Measurements from ENCODE around the gene YDJC. TPM values are rescaled to one million over a fixed set of nuclear protein-coding genes. Genes with fewer than 3 reads are reported as not detected.

YDJC gene
- total and polyA plus RNA-seq, 9 of the 15 experiments (the other 6 are each of a cell fraction or from before 2014, with no cell fraction given), result 13.5 to 871 (median 164) TPM

DNA sequence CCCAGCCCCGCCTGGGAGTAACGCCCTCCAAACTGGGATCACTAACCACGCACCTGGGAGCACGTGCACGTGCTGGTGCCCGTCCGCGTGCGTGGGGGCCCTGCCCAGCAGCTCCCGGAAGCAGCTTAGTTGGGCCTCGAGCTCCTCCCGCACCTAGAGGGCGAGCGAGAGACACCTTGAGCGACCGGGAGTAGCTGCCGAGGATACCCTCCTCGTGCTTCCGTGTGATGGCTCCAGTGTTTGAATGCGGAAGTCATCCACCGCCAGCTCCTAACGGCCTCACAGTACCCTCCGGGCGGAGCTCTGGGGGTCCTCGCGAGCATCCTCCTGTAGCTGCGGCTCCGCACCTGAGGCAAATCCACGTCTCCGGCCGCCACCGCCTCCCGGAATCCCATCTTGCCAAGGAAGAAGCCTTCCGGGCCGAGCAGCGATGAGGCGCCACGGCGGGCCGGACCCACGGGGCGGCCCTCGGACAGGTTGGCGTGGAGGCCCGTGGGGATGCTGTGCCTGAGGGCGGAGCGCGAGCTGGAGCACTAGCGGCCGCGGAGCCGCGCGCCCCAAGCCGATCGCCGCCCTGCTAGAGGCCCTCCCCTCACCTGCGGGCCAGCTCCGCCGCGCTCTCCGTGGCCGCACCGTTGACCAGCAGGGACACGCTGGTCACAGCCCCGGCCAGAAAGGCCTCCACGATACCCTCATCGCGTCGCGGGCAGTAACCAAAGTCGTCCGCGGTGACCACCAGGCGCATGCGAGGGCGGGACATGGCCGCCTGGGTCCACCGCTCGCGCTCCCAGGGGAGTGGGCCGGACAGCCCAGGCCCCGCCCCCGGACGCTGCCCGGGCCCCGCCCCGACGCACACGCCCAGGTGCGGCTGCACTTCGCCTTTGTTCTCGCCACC is at the start of gene YDJC (continued):
- TF ChIP-seq, protein P1, sequence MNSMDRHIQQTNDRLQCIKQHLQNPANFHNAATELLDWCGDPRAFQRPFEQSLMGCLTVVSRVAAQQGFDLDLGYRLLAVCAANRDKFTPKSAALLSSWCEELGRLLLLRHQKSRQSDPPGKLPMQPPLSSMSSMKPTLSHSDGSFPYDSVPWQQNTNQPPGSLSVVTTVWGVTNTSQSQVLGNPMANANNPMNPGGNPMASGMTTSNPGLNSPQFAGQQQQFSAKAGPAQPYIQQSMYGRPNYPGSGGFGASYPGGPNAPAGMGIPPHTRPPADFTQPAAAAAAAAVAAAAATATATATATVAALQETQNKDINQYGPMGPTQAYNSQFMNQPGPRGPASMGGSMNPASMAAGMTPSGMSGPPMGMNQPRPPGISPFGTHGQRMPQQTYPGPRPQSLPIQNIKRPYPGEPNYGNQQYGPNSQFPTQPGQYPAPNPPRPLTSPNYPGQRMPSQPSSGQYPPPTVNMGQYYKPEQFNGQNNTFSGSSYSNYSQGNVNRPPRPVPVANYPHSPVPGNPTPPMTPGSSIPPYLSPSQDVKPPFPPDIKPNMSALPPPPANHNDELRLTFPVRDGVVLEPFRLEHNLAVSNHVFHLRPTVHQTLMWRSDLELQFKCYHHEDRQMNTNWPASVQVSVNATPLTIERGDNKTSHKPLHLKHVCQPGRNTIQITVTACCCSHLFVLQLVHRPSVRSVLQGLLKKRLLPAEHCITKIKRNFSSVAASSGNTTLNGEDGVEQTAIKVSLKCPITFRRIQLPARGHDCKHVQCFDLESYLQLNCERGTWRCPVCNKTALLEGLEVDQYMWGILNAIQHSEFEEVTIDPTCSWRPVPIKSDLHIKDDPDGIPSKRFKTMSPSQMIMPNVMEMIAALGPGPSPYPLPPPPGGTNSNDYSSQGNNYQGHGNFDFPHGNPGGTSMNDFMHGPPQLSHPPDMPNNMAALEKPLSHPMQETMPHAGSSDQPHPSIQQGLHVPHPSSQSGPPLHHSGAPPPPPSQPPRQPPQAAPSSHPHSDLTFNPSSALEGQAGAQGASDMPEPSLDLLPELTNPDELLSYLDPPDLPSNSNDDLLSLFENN (IDR thresholded peaks at IDR 0.05; ENCODE audit: low read depth in 2 of 2, low read length in 2 of 2), result peak in 1 of 2 experiments; percentile 90; a peak in 2 of 4 replicates
- TF ChIP-seq, protein P2, sequence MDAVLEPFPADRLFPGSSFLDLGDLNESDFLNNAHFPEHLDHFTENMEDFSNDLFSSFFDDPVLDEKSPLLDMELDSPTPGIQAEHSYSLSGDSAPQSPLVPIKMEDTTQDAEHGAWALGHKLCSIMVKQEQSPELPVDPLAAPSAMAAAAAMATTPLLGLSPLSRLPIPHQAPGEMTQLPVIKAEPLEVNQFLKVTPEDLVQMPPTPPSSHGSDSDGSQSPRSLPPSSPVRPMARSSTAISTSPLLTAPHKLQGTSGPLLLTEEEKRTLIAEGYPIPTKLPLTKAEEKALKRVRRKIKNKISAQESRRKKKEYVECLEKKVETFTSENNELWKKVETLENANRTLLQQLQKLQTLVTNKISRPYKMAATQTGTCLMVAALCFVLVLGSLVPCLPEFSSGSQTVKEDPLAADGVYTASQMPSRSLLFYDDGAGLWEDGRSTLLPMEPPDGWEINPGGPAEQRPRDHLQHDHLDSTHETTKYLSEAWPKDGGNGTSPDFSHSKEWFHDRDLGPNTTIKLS (IDR thresholded peaks at IDR 0.05; ENCODE audit: borderline replicate concordance, low read depth), result no peak
- TF ChIP-seq NFYB (IDR thresholded peaks at IDR 0.05; ENCODE audit: extremely low read depth, insufficient read length) (no peak), RFX5 (IDR thresholded peaks at IDR 0.05; ENCODE audit: low read depth, low read length) (peak; percentile 60), FOXJ2 (tag; IDR thresholded peaks at IDR 0.05) (no peak), ZNF23 (CRISPR knock-in tag; IDR thresholded peaks at IDR 0.05) (no peak), ZNF778 (CRISPR knock-in tag; IDR thresholded peaks at IDR 0.05) (no peak)
- TF ChIP-seq, protein P3, sequence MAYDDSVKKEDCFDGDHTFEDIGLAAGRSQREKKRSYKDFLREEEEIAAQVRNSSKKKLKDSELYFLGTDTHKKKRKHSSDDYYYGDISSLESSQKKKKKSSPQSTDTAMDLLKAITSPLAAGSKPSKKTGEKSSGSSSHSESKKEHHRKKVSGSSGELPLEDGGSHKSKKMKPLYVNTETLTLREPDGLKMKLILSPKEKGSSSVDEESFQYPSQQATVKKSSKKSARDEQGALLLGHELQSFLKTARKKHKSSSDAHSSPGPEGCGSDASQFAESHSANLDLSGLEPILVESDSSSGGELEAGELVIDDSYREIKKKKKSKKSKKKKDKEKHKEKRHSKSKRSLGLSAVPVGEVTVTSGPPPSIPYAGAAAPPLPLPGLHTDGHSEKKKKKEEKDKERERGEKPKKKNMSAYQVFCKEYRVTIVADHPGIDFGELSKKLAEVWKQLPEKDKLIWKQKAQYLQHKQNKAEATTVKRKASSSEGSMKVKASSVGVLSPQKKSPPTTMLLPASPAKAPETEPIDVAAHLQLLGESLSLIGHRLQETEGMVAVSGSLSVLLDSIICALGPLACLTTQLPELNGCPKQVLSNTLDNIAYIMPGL (CRISPR knock-in tag; IDR thresholded peaks at IDR 0.05), result peak; percentile 100
- TF ChIP-seq, protein P4, sequence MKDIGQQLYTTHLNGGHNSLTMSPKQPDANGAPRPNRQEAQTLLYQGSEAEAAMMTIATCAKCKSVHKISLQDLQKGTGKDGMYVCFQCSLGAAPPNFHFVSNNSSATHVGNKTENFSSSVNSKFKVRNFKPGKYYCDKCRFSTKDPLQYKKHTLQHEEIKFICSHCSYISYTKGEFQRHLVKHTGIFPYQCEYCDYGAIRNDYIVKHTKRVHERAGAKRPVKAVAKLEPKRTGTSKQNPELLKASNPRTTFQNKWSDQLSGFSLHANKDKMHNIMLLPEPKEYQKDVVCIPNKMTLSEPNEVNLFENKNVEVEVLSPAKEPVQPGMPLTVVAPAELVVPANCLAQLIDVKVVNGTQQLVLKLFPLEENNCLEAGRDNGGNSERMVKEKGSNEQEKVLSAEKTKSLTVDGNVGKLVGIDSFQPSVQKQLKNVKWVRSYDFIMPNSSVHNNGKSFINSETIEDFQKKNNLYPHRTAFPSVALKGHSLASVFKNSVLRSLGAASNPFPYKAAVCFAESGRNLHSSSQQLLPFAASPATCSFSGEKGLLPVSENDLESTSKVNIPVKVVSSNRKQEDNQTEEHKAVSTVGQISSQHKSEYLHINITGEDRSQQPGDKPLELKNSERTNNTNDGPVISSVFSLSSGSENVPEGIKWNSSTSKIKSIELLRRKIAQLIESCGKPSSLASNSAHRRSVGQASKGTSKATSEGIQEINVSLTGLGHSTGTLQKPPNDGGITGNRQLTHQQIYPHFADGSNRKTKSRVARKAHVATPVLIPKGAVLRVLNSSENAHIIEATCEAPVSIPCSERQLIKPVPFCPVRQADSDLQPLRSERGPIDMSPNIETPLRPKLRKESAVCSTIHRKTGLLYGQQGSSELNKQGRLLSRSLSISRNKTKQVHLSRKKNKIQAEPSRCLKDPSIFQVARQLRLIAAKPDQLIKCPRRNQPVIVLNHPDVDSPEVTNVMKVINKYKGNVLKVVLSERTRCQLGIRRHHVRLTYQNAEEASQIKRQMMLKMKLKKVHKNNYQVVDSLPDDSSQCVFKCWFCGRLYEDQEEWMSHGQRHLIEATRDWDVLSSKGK (CRISPR knock-in tag; IDR thresholded peaks at IDR 0.05), result no peak
- TF ChIP-seq, protein P5, sequence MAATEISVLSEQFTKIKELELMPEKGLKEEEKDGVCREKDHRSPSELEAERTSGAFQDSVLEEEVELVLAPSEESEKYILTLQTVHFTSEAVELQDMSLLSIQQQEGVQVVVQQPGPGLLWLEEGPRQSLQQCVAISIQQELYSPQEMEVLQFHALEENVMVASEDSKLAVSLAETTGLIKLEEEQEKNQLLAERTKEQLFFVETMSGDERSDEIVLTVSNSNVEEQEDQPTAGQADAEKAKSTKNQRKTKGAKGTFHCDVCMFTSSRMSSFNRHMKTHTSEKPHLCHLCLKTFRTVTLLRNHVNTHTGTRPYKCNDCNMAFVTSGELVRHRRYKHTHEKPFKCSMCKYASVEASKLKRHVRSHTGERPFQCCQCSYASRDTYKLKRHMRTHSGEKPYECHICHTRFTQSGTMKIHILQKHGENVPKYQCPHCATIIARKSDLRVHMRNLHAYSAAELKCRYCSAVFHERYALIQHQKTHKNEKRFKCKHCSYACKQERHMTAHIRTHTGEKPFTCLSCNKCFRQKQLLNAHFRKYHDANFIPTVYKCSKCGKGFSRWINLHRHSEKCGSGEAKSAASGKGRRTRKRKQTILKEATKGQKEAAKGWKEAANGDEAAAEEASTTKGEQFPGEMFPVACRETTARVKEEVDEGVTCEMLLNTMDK (IDR thresholded peaks at IDR 0.05; ENCODE audit: borderline replicate concordance, insufficient read depth, low read depth, low read length, poor library complexity, severe bottlenecking), result no peak

All from K562 (cell line).